Left colon (tissue), 2 donors: Measurements from ENCODE around the gene P2RX3. TPM values are rescaled to one million over a fixed set of nuclear protein-coding genes. Genes with fewer than 3 reads are reported as not detected.
"Not testable (repeated sequence)": the region's sequence is repeated elsewhere in the genome, so short reads cannot be mapped to it uniquely, and the experiment has no call there.

ENCODE experiments used
- ATAC-seq: fragments of 200-7000 bp; cut with Tn5 transposase; one replicate; pipeline ENCODE4 v1.9.1; 2020; ENCODE audit warnings: mild to moderate bottlenecking, moderate library complexity
- DNase-seq, 2 donors: peaks; one replicate each; pipeline ENCODE4 v3.0.0-alpha.2; 2020
- intact Hi-C, 2 donors: fragments of 100-400 bp; cut with DNase I in 1 of 2; cut with micrococcal nuclease in 1 of 2; formaldehyde crosslinking; loops; one replicate each; pipeline versions ENCODE4 v1.11.2 to v1.14.0; 2022; cut with DNase I, micrococcal nuclease
- long read RNA-seq: library from polyadenylated mRNA; unstranded; transcript quantifications from one replicate; pipeline ENCODE4 v2.0.0, GENCODE V29; 2021
- total RNA-seq, 2 donors: library from RNA; stranded (reverse); fragmentation: NEBNext Ultra II Directional; extraction: Animal tissue kit (Norgen Biotek cat#: 25700); gene quantifications; one replicate each; pipeline ENCODE4 v1.2.1, GENCODE V29; 2021
- donor health status: DM: no; HTN: no; CAD: no.
- donor health status: DM: yes; HTN: yes; CAD: no.

P2RX3 gene
- not detected for total RNA-seq
- long read RNA-seq = 0 reads

GRCh38 chr11:57338142-57338541, at the start of gene P2RX3:
Gene P2RX3 (plus strand): TSS chr11:57338352. CDS start chr11:57338551, 199 bp downstream.
- ATAC-seq (no peak), DNase-seq (no peak)
- intact Hi-C loops = no loop called here

DNA sequence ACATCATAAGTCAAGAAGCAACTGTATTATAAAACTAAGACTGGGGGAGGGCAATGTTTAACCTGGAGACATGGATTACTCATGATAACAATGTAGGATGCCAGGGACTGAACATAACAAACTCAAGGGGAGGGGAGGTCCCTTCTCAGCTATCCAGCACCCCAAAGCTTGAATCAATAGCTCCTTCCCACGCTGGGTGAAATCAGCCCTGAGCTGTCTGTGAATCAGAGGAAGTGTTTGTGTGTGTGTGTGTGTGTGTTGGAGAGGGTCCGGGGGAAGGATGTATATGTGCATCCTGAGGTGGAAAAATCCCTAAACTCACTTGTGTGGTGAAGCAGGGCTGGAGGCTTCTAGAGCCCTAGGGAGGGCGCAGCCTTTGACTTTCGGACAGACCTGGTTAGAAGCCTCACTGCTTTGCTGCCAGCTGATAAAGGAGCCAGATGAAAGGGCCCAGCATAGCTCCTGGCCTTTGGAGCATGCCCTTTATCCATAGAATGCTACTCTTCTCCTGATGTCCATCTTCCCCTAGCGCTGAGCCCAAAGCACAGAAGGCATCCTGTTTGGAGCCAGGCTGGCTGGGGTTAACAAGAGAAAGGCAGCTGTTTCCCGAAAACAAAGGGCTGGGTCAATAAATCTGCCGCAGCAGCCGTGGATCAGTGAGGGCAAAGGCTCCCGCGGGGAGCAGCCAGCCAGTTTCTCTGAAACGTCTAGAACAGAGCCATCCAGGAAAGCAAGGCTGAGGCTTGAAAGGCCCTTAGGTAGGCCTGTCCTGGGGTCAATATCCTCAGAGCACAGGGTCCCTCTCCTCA, 49.2 kb upstream of the P2RX3 start:
- DNase-seq (peak in 1 of 2 donors; percentile 65), ATAC-seq (peak; percentile 78)
- intact Hi-C loops = no loop called here

GRCh38 chr11:57290288-57290687, 47.9 kb upstream of the P2RX3 start:
- intact Hi-C loops = no loop called here
- peak; percentile 43 for ATAC-seq

DNA sequence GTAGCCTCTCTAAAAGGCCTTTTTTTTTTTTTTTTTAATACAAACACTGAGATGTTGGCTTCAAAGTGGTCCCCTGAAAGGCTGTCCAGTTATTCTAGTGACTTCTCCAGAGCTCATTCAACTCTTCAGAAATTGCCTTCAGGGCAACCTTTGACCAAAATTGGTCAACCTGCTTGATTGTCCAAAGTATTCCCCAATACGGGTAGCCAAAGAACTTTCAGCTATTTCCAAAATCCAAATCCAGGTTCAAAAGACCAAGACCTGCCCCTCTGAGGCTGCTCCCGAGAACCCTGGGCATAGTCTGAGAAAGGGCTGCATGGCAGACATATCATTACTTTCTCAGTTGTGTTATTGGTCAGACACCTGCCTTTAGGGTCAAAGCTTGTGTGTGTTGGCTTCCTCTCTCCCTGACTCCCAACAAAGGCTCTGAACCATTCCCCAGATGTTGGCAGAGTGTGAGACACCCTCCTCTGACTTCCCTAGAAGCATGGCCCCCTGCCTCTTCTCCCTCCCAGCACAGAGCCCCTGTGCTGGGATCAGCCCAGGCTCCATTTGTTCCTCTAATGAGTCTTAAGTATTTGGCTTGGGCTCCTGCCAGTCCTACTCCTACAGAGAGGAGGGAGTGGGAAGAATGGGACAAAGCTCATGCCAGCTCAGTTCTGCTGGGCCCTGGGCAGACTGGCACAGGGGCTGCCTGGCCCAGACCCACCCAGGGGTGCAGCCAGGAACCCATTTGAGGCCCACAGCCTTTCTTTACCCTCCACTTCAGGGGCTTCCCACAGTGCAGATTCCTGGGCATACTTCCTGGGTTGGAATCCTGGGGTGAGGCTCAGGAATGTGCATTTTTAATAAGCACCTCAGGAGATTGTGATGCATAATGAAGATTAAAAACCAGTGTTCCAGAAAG, 43.7 kb upstream of the P2RX3 start:
- DNase-seq (peak in 1 of 2 donors; percentile 55), ATAC-seq (peak; percentile 70)
- intact Hi-C loops = no loop called here

More at GRCh38 chr11:57290288-57290687, 47.9 kb upstream of the P2RX3 start:
- DNase-seq = no peak

DNA sequence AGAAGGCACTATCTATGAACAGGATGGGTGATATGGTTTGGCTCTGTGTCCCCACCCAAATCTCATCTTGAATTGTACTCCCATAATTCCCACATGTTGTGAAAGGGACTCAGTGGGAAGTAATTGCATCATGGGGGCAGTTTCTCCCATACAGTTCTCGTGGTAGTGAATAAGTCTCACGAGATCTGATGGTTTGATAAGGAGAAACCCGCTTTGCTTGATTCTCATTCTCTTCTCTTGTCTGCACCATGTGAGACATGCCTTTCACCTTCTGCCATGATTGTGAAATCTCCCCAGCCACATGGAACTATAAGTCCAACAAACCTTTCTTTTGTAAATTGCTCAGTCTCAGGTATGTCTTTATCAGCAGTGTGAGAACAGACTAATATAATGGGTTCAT, 41.9 kb upstream of the P2RX3 start:
- DNase-seq, ATAC-seq, intact Hi-C loops: not testable (repeated sequence)

- DNase-seq (no peak), ATAC-seq (no peak)
- intact Hi-C loops = no loop called here
Observed at GRCh38 chr11:57297221-57297620, 40.9 kb upstream of the P2RX3 start.

GRCh38 chr11:57299150-57299737, 38.9 kb upstream of the P2RX3 start:
- ATAC-seq (no peak), DNase-seq (no peak)
- intact Hi-C loops = no loop called here

DNA sequence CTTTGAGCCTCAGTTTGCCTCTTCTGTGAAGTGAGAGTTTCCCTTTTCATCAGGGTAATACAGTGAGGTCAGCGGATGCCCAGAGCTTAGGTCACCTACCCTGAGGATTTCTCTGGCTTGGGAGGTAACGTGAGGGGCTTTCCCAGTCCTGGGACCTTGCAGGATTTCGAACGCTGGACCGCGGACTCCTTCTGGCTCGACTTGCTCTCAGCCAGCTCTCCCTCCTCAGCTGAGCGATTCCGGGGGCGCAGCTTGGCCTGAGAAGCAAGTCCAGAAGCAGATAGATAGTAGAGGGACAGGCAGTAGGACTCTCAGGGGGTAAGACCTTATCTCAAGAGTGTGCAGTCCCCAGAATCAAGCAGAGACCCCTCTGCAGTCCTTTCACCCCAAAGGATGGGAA, 37.4 kb upstream of the P2RX3 start:
- intact Hi-C loops = no loop called here
- ATAC-seq (no peak), DNase-seq (no peak)

DNA sequence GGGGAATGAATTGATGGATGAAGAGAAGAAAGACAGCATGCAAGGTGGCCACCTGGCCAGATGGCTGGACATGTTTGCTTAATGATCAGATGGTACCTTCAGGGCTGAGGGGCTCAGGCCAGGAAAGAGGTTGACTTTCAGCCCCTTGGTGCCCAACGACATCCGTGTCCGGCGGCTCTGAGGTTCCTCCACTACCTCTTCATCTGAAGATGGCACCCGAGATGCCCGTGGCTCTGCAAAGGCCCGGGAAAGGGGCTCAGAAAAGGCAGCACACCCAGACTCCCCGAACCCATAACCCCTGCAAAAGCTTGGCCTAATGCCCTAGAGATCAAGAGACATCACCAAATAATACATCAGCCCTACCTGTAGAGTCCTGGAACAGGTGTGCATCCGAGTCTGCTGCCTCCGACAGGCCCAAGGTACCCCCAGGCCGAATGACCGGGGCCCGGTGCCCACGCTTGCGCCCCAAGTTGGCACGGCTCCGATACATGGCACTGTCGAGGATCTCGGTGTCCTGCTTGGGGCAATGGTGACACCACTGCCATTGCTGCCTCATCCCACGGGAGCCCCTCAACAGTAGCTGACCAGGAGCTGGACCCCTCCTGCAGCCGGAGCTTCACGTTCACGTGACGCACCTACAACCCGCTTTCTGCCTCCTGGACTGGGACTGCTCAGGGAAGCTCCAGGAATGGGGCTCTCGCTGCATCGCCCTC, 36.3 kb upstream of the P2RX3 start:
- no peak for ATAC-seq
- intact Hi-C loops = no loop called here
- no peak for DNase-seq

GRCh38 chr11:57302489-57302888, 35.7 kb upstream of the P2RX3 start:
- DNase-seq = no peak
- no peak for ATAC-seq
- intact Hi-C loops = no loop called here

DNA sequence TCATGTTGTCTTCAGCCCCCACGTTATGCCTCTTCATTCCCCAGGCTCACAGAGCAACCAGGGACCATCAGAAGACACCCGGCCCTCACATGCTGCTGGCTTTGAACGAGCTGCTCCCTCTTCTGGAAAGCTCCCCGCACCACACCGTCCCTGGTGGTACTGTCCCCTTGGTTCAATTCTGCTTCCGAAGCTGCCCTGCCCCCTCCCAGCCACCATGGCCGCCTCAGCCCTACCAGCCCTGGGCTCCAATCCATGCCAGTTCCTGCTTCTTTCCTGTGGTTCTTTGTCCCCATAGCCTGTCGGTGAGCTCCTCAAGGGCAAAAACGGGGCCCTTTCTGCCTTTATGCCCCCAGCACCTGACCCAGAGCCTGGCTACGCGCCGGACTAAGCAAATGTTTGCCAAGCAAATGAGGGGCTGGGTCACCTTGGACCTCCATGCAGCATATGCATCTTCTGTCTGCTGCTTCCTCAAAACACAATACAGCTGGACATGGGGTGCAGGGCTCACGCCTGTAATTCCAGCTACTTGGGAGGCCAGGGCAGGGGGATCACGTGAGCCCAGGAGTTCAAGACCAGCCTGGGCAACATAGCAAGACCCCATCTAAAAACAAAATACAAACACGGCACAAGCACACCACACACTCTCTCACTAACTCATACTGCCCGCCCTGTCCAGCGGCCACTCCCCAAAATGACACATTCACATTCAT, 34.7 kb upstream of the P2RX3 start:
- DNase-seq = no peak
- no peak for ATAC-seq
- intact Hi-C loops = no loop called here

GRCh38 chr11:57303990-57304579, 34.1 kb upstream of the P2RX3 start:
- peak; percentile 29 for ATAC-seq
- DNase-seq = no peak
- intact Hi-C loops = no loop called here

DNA sequence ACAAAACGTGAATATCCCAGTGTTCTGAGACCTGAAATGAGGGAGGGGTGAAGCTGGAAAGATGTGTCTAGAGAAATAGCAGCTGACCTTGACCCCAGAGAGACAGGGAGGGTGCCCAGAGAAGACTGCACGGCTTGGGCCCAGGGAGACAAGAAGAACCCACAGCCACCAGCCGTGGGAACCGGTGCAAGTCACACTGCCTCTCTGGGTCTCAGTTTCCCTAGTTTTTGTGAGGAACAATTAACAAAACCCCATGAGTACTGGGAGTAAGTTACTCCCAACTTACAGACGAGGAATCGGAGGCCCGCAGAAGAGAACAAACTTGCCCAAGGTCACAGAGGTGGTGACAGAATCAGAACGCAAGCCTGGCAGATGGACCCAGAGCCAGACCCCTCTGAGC, 32.6 kb upstream of the P2RX3 start:
- intact Hi-C loops = no loop called here
- ATAC-seq (no peak), DNase-seq (no peak)

- DNase-seq (no peak), ATAC-seq (no peak)
- intact Hi-C loops = no loop called here
Observed at GRCh38 chr11:57306161-57306876, 31.8 kb upstream of the P2RX3 start.

DNA sequence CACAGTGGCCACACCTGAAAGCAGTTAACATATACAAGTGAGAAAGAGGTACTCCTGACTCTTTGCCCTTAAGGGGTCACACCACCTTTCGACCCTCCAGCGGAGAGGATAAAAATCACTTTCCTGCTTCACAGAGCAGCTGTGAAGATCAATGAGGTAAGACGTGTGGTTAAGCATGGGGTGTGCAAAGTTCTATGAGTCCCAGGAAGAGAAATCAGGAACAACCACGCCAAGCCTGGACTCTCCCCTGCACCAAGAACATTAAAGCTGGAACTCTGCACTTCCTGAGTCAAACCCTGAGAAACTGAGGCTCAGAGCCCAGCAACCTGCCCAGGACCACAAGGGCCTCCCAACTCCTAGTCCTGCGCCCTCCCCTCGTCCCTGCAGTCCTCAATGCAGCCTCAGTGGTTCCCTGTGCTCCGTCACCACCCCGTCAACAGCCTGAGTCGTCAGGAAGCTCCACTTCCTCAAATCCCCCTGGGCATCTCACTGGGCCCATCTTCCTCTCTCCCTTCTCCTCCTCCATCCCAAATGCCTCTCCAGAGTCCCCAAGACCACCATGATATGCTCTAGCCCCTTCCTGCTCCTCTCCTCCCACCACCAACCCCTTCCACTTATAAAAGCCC, 31.1 kb upstream of the P2RX3 start:
- DNase-seq (no peak), ATAC-seq (no peak)
- intact Hi-C loops = no loop called here

DNA sequence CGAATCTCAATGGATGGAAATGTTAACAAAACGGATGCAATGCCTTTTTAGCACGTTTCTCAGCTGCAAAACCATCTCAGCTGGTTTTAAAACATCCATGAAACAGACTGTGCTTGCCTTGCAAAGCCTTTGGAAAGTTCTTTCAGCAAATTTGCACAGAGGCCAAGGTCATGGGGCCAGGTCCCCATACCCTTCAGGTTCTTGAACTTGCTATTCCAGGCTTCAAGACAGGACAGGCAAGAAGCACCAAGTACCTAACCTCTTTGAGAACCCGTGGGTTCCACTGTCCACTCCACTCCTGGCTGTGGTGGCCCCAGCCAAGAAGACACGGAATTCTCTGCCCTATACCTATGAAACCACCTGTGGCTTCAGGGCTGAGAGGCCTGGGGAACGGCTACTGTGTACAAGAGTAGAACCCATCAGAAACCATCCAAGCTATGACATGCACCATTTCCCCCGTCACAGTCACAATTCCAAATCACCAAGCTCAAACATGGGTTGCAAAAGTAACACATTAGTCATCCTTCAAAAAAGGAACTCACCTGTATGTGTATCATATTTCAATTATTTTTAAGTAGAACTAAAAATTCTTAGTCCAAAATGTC, 30.4 kb upstream of the P2RX3 start:
- ATAC-seq = no peak

More for the DNA sequence above, 30.4 kb upstream of the P2RX3 start:
- intact Hi-C loops = no loop called here
- no peak for DNase-seq
